ENCODE measurements around the gene ZNF2.

- TF ChIP-seq POLR2A (IDR thresholded peaks at IDR 0.05; ENCODE audit: low read length) (no peak), GATA1 (IDR thresholded peaks at IDR 0.05; ENCODE audit: low read depth, low read length) (no peak)
These were observed 13.8 kb downstream of the ZNF2 start for GRCh38 chr2:95179451-95179850.

Measured in erythroblast (primary cell).